Tibial artery (tissue), 4 donors: ENCODE results near the gene DSCAM.
"Not testable (repeated sequence)": the region's sequence is repeated elsewhere in the genome, so short reads cannot be mapped to it uniquely, and the experiment has no call there.

Source experiments
- DNase-seq, 2 donors: peaks; one replicate each; pipeline ENCODE4 v3.0.0-alpha.2; 2019
- H3K27ac ChIP-seq, 2 donors: fragments of 200-600 bp; sonication (generic) in 1 of 2; 1 replicate in 1 of 2; 2 replicates in 1 of 2; pipeline ENCODE4 v1.5.1; 2018 to 2019; ENCODE audit warnings: mild to moderate bottlenecking in 1 of 2
- H3K27me3 ChIP-seq, 2 donors: fragments of 200-600 bp; sonication (generic) in 1 of 2; one replicate each; pipeline versions ENCODE4 v1.5.1 to v1.6.0; 2016 to 2019
- H3K36me3 ChIP-seq, 3 donors: fragments of 200-600 bp; sonication (generic) in 2 of 3; one replicate each; pipeline ENCODE4 v1.5.1; 2016 to 2019; ENCODE audit warnings: mild to moderate bottlenecking in 2 of 3
- H3K4me1 ChIP-seq, 4 donors: fragments of 200-600 bp; sonication (generic) in 2 of 4; 1 replicate in 3 of 4; 2 replicates in 1 of 4; pipeline ENCODE4 v1.5.1; 2016 to 2019
- H3K4me3 ChIP-seq, 2 donors: fragments of 200-600 bp; sonication (generic) in 1 of 2; 1 replicate in 1 of 2; 2 replicates in 1 of 2; pipeline ENCODE4 v1.5.1; 2018 to 2019; ENCODE audit warnings: mild to moderate bottlenecking in 2 of 2
- H3K9me3 ChIP-seq, 3 donors: fragments of 200-600 bp; sonication (generic) in 1 of 3; one replicate each; pipeline ENCODE4 v1.5.1; 2016 to 2019
- intact Hi-C: fragments of 100-400 bp; cut with DNase I; formaldehyde crosslinking; loops from one replicate; pipeline ENCODE4 v1.15.0; 2023; ENCODE audit warnings: low total_unique reads
- TF ChIP-seq, protein P1 (sequence below), 2 experiments: fragments of 200-600 bp in 1 of 2; fragments of 450-650 bp in 1 of 2; IDR thresholded peaks; one replicate each; pipeline ENCODE4 v1.5.1; 2017 to 2019; ENCODE audit warnings: antibody characterized with exemption in 2 of 2, mild to moderate bottlenecking in 1 of 2, moderate library complexity in 1 of 2

Gene DSCAM

DNA sequence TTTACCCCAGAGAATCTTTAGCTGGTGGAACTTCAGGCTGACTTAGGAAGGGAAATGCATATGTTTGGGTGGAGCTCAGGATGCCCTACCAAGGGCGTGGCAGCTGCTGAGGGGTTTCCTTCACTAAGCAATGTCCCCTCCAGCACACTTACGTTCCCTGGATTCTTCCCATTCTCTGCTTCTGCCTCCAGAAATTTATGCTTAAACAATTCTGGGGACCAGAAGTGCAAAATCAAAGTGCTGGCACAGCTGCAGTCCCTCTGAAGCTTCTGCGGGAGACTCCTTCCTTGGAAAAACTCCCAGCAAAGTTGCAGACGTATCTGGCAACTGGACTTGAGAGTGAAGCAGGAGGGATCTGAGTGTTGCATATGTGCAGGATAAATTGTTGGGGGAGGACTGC, 576.9 kb downstream of the DSCAM start:
- Histone ChIP-seq H3K9me3 (no peaks in the 10 kb centered on the region), H3K27ac (no peak overlapping the region), H3K4me3 (no peak overlapping the region), H3K36me3 (no peaks in the 10 kb centered on the region), H3K27me3 (no peaks in the 10 kb centered on the region), H3K4me1 (no peaks in the 10 kb centered on the region)
- DNase-seq = no peak
- intact Hi-C loops = loop anchor here (10.0 kb wide), 1 partner anchor 85 kb away; no protein-coding TSS in a partner anchor
- TF ChIP-seq, protein P1, sequence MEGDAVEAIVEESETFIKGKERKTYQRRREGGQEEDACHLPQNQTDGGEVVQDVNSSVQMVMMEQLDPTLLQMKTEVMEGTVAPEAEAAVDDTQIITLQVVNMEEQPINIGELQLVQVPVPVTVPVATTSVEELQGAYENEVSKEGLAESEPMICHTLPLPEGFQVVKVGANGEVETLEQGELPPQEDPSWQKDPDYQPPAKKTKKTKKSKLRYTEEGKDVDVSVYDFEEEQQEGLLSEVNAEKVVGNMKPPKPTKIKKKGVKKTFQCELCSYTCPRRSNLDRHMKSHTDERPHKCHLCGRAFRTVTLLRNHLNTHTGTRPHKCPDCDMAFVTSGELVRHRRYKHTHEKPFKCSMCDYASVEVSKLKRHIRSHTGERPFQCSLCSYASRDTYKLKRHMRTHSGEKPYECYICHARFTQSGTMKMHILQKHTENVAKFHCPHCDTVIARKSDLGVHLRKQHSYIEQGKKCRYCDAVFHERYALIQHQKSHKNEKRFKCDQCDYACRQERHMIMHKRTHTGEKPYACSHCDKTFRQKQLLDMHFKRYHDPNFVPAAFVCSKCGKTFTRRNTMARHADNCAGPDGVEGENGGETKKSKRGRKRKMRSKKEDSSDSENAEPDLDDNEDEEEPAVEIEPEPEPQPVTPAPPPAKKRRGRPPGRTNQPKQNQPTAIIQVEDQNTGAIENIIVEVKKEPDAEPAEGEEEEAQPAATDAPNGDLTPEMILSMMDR (IDR thresholded peaks at IDR 0.05) = no peak

DNA sequence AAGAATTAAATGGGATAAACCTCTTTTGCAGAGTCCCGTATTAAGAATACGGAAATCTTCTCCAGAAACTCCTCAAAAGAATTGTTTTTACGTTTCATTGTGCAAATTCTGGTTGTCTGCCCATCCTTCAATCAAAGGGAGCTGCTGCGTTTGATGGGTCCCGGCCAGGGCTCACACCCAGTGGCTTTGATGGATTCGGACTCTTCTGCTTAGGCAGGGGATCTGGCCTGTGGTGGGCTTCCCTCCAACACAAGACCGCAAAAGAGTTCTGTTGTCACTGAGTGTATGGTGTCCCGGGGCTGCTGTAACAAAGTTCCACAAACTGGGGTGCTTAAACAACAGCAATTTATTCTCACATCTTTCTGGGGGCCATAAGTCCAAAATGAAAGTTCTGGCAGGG, 577.7 kb downstream of the DSCAM start:
- Histone ChIP-seq H3K36me3 (no peaks in the 10 kb centered on the region), H3K4me3 (no peak overlapping the region), H3K9me3 (no peaks in the 10 kb centered on the region), H3K4me1 (no peaks in the 10 kb centered on the region), H3K27me3 (no peaks in the 10 kb centered on the region), H3K27ac (no peak overlapping the region)
- TF ChIP-seq, protein P1 (IDR thresholded peaks at IDR 0.05) = no peak
- no peak for DNase-seq
- intact Hi-C loops = no loop called here

DNA sequence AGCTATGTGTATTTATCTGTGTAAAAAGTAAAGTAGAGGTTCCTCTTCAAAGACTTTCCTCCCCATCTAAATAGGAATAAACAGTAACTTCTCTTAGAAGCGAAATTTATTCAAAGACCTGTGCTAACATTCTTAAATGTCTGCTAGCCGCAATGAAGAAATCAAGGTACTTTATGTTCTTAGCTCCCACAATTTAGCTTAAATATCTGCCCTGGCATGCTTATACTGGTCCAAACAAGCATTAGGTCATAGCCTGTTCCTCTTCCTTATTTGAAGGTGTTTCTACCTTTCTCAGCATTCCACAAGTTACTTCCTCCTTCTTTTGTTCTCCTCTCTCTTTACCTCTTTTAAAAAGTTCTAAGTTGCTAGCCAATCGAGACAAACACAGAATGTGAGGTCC, 588.5 kb downstream of the DSCAM start:
- H3K36me3 ChIP-seq, H3K27me3 ChIP-seq, intact Hi-C loops, DNase-seq, H3K4me1 ChIP-seq, H3K9me3 ChIP-seq, H3K4me3 ChIP-seq, H3K27ac ChIP-seq: not testable (repeated sequence)

DNA sequence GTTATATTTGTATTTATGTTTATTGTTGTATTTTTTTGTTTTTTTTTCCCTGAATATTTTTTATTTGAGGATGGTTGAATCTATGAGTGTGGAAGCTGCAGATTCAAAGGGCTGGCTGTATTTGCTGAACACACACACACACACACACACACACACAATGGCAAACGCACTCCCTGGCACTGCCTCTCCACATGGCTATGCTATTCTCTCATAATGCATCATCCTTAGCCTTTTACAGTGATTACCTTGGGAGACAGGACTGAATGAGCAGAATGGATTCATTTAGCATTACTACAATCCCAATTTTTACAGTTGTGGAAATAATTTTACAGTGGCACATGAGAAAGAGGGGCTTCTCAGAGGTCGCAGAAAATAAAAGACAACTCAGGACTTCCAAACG, 589.6 kb downstream of the DSCAM start:
- intact Hi-C loops = no loop called here
- Histone ChIP-seq H3K27ac (no peak overlapping the region), H3K36me3 (no peaks in the 10 kb centered on the region), H3K9me3 (no peaks in the 10 kb centered on the region), H3K4me3 (no peak overlapping the region), H3K4me1 (no peaks in the 10 kb centered on the region), H3K27me3 (no peaks in the 10 kb centered on the region)
- DNase-seq = no peak
- TF ChIP-seq, protein P1 (IDR thresholded peaks at IDR 0.05) = no peak

DNA sequence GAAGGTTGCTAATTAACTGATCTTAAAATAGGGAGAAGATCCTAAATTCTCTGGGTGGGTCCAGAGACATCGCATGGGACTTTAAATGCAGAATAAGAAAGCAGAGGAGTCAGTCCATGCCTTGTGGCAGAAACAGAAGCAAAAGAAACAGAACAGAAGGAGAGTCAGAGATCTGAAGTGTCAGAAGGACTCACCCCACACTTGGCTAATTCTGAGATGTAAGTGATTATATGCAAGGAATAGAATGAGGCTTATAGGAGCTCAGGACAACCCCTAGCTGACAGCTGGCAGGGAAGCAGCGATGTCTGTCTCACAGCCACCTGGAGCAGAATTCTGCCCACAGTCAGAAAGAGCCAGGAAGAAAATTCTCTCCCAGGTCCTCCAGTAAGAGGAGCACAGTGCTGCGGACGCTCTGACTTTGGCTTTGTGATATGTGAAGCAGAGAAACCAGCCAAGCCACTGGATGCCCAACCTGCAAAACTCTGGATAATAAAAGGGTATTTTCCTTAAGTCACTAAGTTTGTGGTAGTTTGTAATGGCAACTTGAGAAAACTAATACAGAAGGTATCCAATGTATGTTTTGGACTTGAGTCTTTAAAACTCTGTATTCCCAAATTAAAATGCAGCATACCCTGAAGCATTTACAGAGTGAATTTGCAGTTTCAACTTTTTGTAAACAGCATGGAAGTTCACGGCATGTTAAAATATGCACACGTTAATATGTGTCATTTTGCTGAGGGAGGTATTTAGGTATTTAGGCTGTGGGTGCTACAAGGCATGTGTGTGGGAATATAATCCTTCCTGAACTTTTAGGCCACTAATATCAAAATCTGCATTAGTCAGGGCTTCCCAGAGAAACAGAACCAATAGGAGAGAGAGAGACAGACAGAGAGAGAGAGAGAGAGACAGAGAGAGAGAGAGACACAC, 591.2 kb downstream of the DSCAM start:
- no peaks in the 10 kb centered on the region for H3K4me1 ChIP-seq
- H3K36me3 ChIP-seq = no peaks in the 10 kb centered on the region
- H3K4me3 ChIP-seq = no peak overlapping the region
- H3K27ac ChIP-seq = no peak overlapping the region
- H3K9me3 ChIP-seq = no peaks in the 10 kb centered on the region
- H3K27me3 ChIP-seq = no peaks in the 10 kb centered on the region
- TF ChIP-seq, protein P1 (IDR thresholded peaks at IDR 0.05) = no peak
- intact Hi-C loops = no loop called here
- DNase-seq = no peak

DNA sequence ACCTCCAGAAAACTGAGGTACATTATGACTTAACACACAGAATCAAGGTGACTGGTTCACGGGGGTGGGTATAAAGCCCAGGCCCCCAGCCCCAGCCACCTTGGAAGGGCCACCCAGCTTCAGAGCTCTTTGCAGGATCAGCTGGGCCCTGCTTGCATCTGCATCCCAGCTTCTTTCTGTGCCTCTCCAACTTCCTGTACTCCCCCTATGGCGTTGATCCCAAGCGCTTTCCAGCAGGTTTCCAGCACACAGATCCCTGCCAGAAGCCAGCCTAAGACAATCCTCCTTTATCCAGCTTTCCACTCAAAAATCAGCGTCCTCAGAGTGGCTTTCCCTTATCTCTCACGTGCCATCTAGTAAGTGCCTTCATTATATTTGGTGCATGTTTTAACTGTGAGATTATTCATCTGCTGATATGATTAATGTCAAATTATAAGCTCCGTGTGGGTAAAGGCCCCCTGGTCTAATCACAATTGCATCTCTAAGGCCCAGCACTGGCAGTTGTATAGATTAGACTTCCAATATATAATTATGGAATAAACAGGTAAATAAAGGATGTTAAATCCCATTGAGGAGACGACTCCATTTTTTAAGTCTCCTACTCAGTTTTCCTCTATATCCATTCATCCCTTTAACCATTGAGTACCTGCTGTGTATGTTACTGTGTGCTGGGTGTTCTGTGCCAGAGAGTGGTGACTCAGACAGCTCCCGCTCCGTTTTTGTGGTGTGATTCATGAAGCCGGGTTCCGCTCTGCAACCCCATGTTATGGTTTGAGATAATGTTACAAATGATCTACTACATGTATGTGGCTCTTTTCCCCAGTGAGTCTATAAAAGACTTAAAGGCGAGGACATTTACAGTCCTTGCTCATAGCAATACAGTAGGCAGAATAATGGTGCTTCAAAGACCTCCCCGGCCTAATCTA, 592.2 kb downstream of the DSCAM start:
- DNase-seq = no peak
- no peak overlapping the region for H3K27ac ChIP-seq
- TF ChIP-seq, protein P1 (IDR thresholded peaks at IDR 0.05) = no peak
- no peak overlapping the region for H3K4me3 ChIP-seq
- no peaks in the 10 kb centered on the region for H3K36me3 ChIP-seq
- intact Hi-C loops = no loop called here
- H3K4me1 ChIP-seq = no peaks in the 10 kb centered on the region
- H3K9me3 ChIP-seq = no peaks in the 10 kb centered on the region
- H3K27me3 ChIP-seq = no peaks in the 10 kb centered on the region
